K562 (cell line): Measurements from ENCODE around the gene WDR90. TPM values are rescaled to one million over a fixed set of nuclear protein-coding genes. Genes with fewer than 3 reads are reported as not detected.
A peak's percentile ranks its signal among the peaks of the same experiment; 100 is the strongest.

Experiments
- BACH1 ChIP-seq: fragments of 200-800 bp; sonication (Bioruptor generic); IDR thresholded peaks from 2 replicates; pipeline ENCODE4 v1.6.1; 2016; ENCODE audit warnings: missing genetic modification characterization, missing compliant biosample characterization
- ETS2 ChIP-seq: IDR thresholded peaks from 2 replicates; pipeline ENCODE4 v1.6.1; 2016; ENCODE audit warnings: borderline replicate concordance, missing genetic modification characterization, mild to moderate bottlenecking, moderate library complexity, missing compliant biosample characterization; ENCODE audit not compliant: poor library complexity, severe bottlenecking
- HOXB6 ChIP-seq: fragments of 250-450 bp; sonication (Bioruptor Pico); IDR thresholded peaks from 2 replicates; pipeline ENCODE4 v1.5.1; 2022; ENCODE audit warnings: mild to moderate bottlenecking, borderline replicate concordance
- PRDM10 ChIP-seq: fragments of 450-650 bp; IDR thresholded peaks from 2 replicates; pipeline ENCODE4 v1.6.1; 2018; ENCODE audit not compliant: partially characterized antibody
- ZFP36 ChIP-seq: fragments of 150-350 bp; IDR thresholded peaks from 2 replicates; pipeline ENCODE4 v1.6.1; 2018; ENCODE audit warnings: low read length, low read depth; ENCODE audit not compliant: partially characterized antibody
- ZNF436 ChIP-seq: fragments of 250-450, 450-650 bp; sonication (Bioruptor Pico); formaldehyde crosslinking; IDR thresholded peaks from 2 replicates; pipeline ENCODE4 v1.7.0; 2020; ENCODE audit warnings: mild to moderate bottlenecking
- polyA plus RNA-seq, 8 experiments: library from polyadenylated mRNA; depleted of rRNA in 4 of 8; stranded (reverse) in 5 of 8; unstranded in 3 of 8; fragments of >200 nt; fragmentation: Nextera tagmentation in 2 of 8; fragmentation: Illumina TruSeq in 1 of 8; extraction: Ambion mirVana in 2 of 8; extraction: Trizol in 1 of 8; gene quantifications; 2 replicates each; pipeline versions ENCODE4 v1.2.1 to v1.2.3, GENCODE V29; 2011 to 2014; ENCODE audit warnings: inconsistent platforms in 1 of 8, missing spikeins in 1 of 8
- total RNA-seq, 7 experiments: library from RNA; depleted of rRNA in 6 of 7; stranded (reverse); fragments of >200 nt in 6 of 7; fragmentation: Illumina TruSeq in 2 of 7; extraction: Trizol in 2 of 7; gene quantifications; 2 replicates each; pipeline versions ENCODE4 v1.2.1 to v1.2.3, GENCODE V29; 2011 to 2021; ENCODE audit warnings: low replicate concordance in 1 of 7
- TF ChIP-seq, protein P1 (sequence below), 2 experiments: fragments of 250-450 bp in 1 of 2; fragments of 450-650 bp in 1 of 2; sonication (Bioruptor Pico) in 1 of 2; IDR thresholded peaks; 2 replicates each; pipeline versions ENCODE4 v1.6.1 to v1.8.0; 2016 to 2021; ENCODE audit warnings: mild to moderate bottlenecking in 2 of 2, moderate library complexity in 2 of 2, missing compliant biosample characterization in 1 of 2, missing genetic modification characterization in 1 of 2
- TF ChIP-seq, protein P2 (sequence below): fragments of 250-450 bp; sonication (Bioruptor Pico); IDR thresholded peaks from 2 replicates; pipeline ENCODE4 v1.9.0; 2021; ENCODE audit warnings: mild to moderate bottlenecking, inconsistent platforms
- TF ChIP-seq, protein P3 (sequence below): fragments of 250-450 bp; sonication (Bioruptor Pico); IDR thresholded peaks from 2 replicates; pipeline ENCODE4 v1.4.0; 2020
- TF ChIP-seq, protein P4 (sequence below): fragments of 250-450 bp; sonication (Bioruptor Pico); IDR thresholded peaks from 2 replicates; pipeline ENCODE4 v1.4.0; 2020; ENCODE audit warnings: mild to moderate bottlenecking, moderate library complexity

The WDR90 gene
- total and polyA plus RNA-seq, 9 of the 15 experiments (the other 6 are each of a cell fraction or from before 2014, with no cell fraction given), result 0.44 to 12.6 (median 3.3) TPM

GRCh38 chr16:636206-637080, 12.7 kb upstream of the WDR90 start, which contains the start of gene METTL26 (continued):
- TF ChIP-seq, protein P1, sequence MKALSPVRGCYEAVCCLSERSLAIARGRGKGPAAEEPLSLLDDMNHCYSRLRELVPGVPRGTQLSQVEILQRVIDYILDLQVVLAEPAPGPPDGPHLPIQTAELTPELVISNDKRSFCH (CRISPR knock-in tag; IDR thresholded peaks at IDR 0.05), result no peak
- TF ChIP-seq, protein P1 (tag; IDR thresholded peaks at IDR 0.05), result peak; percentile 67
- TF ChIP-seq HOXB6 (no peak), BACH1 (tag) (no peak), ETS2 (tag) (no peak), ZFP36 (no peak), ZNF436 (no peak), PRDM10 (peak; percentile 20)
- TF ChIP-seq, protein P2, sequence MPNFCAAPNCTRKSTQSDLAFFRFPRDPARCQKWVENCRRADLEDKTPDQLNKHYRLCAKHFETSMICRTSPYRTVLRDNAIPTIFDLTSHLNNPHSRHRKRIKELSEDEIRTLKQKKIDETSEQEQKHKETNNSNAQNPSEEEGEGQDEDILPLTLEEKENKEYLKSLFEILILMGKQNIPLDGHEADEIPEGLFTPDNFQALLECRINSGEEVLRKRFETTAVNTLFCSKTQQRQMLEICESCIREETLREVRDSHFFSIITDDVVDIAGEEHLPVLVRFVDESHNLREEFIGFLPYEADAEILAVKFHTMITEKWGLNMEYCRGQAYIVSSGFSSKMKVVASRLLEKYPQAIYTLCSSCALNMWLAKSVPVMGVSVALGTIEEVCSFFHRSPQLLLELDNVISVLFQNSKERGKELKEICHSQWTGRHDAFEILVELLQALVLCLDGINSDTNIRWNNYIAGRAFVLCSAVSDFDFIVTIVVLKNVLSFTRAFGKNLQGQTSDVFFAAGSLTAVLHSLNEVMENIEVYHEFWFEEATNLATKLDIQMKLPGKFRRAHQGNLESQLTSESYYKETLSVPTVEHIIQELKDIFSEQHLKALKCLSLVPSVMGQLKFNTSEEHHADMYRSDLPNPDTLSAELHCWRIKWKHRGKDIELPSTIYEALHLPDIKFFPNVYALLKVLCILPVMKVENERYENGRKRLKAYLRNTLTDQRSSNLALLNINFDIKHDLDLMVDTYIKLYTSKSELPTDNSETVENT (CRISPR knock-in tag), result peak; percentile 73
- TF ChIP-seq, protein P3, sequence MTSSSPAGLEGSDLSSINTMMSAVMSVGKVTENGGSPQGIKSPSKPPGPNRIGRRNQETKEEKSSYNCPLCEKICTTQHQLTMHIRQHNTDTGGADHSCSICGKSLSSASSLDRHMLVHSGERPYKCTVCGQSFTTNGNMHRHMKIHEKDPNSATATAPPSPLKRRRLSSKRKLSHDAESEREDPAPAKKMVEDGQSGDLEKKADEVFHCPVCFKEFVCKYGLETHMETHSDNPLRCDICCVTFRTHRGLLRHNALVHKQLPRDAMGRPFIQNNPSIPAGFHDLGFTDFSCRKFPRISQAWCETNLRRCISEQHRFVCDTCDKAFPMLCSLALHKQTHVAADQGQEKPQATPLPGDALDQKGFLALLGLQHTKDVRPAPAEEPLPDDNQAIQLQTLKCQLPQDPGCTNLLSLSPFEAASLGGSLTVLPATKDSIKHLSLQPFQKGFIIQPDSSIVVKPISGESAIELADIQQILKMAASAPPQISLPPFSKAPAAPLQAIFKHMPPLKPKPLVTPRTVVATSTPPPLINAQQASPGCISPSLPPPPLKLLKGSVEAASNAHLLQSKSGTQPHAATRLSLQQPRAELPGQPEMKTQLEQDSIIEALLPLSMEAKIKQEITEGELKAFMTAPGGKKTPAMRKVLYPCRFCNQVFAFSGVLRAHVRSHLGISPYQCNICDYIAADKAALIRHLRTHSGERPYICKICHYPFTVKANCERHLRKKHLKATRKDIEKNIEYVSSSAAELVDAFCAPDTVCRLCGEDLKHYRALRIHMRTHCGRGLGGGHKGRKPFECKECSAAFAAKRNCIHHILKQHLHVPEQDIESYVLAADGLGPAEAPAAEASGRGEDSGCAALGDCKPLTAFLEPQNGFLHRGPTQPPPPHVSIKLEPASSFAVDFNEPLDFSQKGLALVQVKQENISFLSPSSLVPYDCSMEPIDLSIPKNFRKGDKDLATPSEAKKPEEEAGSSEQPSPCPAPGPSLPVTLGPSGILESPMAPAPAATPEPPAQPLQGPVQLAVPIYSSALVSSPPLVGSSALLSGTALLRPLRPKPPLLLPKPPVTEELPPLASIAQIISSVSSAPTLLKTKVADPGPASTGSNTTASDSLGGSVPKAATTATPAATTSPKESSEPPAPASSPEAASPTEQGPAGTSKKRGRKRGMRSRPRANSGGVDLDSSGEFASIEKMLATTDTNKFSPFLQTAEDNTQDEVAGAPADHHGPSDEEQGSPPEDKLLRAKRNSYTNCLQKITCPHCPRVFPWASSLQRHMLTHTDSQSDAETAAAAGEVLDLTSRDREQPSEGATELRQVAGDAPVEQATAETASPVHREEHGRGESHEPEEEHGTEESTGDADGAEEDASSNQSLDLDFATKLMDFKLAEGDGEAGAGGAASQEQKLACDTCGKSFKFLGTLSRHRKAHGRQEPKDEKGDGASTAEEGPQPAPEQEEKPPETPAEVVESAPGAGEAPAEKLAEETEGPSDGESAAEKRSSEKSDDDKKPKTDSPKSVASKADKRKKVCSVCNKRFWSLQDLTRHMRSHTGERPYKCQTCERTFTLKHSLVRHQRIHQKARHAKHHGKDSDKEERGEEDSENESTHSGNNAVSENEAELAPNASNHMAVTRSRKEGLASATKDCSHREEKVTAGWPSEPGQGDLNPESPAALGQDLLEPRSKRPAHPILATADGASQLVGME, result peak; percentile 60; the same call in 1 of the 2 replicates
- TF ChIP-seq, protein P4, sequence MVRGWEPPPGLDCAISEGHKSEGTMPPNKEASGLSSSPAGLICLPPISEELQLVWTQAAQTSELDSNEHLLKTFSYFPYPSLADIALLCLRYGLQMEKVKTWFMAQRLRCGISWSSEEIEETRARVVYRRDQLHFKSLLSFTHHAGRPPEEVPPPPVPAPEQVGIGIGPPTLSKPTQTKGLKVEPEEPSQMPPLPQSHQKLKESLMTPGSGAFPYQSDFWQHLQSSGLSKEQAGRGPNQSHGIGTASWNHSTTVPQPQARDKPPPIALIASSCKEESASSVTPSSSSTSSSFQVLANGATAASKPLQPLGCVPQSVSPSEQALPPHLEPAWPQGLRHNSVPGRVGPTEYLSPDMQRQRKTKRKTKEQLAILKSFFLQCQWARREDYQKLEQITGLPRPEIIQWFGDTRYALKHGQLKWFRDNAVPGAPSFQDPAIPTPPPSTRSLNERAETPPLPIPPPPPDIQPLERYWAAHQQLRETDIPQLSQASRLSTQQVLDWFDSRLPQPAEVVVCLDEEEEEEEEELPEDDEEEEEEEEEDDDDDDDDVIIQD, result no peak
